SK-N-MC (cell line): ENCODE data around the gene SLC5A1.
"Not testable (repeated sequence)": the region's sequence is repeated elsewhere in the genome, so short reads cannot be mapped to it uniquely, and the experiment has no call there.

Source experiments
- EZH2 ChIP-seq: fragments of 200-600 bp; sonication (generic); IDR thresholded peaks from one replicate; pipeline ENCODE4 v1.6.1; 2017; ENCODE audit warnings: antibody characterized with exemption
- POLR2AphosphoS5 ChIP-seq: IDR thresholded peaks from 2 replicates; pipeline ENCODE4 v1.6.1; 2012; ENCODE audit warnings: mild to moderate bottlenecking, low read depth, low read length, borderline replicate concordance

DNA sequence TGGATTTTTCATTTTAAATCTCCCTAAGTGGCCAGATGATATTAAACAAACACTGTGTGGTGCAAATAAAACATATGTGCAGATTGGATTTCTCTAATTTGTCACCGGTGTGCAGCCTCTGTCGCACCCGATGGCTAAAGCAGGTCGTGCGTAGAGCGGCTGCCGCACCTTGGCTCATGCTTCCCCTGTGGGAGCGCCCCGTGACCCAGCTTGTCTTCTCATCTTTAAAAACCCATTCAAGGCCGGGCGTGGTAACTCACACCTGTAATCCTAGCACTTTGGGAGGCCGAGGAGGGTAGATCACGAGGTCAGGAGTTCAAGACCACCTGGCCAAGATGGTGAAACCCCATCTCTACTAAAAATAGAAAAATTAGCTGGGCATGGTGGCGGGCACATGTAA lies 91.7 kb downstream of the SLC5A1 start:
- not testable (repeated sequence) for TF ChIP-seq POLR2AphosphoS5, EZH2
